ENCODE data around the gene PYROXD2.

The PYROXD2 gene

GRCh38 chr10:98453729-98454128, 38.7 kb upstream of the PYROXD2 start:
- DNase-seq (ENCODE audit: low read depth, low spot score): no peak
- WGBS (ENCODE audit: insufficient coverage, insufficient read length): no CpG with 5 or more reads among the region's 2 CpGs
- H3K9me3 ChIP-seq (ENCODE audit: control insufficient read depth, insufficient read depth, low read length): no peaks in the 10 kb centered on the region
- H3K4me1 ChIP-seq (ENCODE audit: control insufficient read depth, insufficient read depth, low read length): peaks cover 2% of the 10 kb centered on the region; the same call in 1 of the 2 replicates
- no peaks in the 10 kb centered on the region for H3K36me3 ChIP-seq (ENCODE audit: control insufficient read depth, insufficient read depth, low read length)
- no peak overlapping the region for H3K4me3 ChIP-seq (ENCODE audit: low read length)
- H3K27me3 ChIP-seq (ENCODE audit: control insufficient read depth, insufficient read depth, low read length): no peaks in the 10 kb centered on the region
- H3K27ac ChIP-seq (ENCODE audit: low read length): no peak overlapping the region

- no peaks in the 10 kb centered on the region for H3K27me3 ChIP-seq (ENCODE audit: control insufficient read depth, insufficient read depth, low read length)
- H3K36me3 ChIP-seq (ENCODE audit: control insufficient read depth, insufficient read depth, low read length): no peaks in the 10 kb centered on the region
- no peak overlapping the region for H3K27ac ChIP-seq (ENCODE audit: low read length)
- no peak overlapping the region for H3K4me3 ChIP-seq (ENCODE audit: low read length)
- H3K4me1 ChIP-seq (ENCODE audit: control insufficient read depth, insufficient read depth, low read length): no peaks in the 10 kb centered on the region
- no CpG with 5 or more reads among the region's 1 CpG for WGBS (ENCODE audit: insufficient coverage, insufficient read length)
- DNase-seq (ENCODE audit: low read depth, low spot score): no peak
- no peaks in the 10 kb centered on the region for H3K9me3 ChIP-seq (ENCODE audit: control insufficient read depth, insufficient read depth, low read length)
Measured at GRCh38 chr10:98450618-98451017, 35.6 kb upstream of the PYROXD2 start.

- DNase-seq (ENCODE audit: low read depth, low spot score): no peak
- H3K9me3 ChIP-seq (ENCODE audit: control insufficient read depth, insufficient read depth, low read length): no peaks in the 10 kb centered on the region
Measured at GRCh38 chr10:98449287-98449686, 34.3 kb upstream of the PYROXD2 start.

GRCh38 chr10:98446661-98447221, 31.8 kb upstream of the PYROXD2 start, which contains the start of gene HPS1:
Gene HPS1 (minus strand): TSS chr10:98446935. CDS start chr10:98443240, 3,695 bp downstream.
- Histone ChIP-seq H3K27me3 (ENCODE audit: control insufficient read depth, insufficient read depth, low read length) (no peaks in the 10 kb centered on the region), H3K9me3 (ENCODE audit: control insufficient read depth, insufficient read depth, low read length) (no peaks in the 10 kb centered on the region), H3K27ac (ENCODE audit: low read length) (no peak within 1 kb of the TSS), H3K36me3 (ENCODE audit: control insufficient read depth, insufficient read depth, low read length) (peaks cover 12% of the 10 kb centered on the region; the same call in 1 of the 2 replicates), H3K4me1 (ENCODE audit: control insufficient read depth, insufficient read depth, low read length) (no peaks in the 10 kb centered on the region), H3K4me3 (ENCODE audit: low read length) (peak within 1 kb of the TSS; percentile 61)
- DNase-seq (ENCODE audit: low read depth, low spot score): no peak
- WGBS (ENCODE audit: insufficient coverage, insufficient read length): no CpG with 5 or more reads among the region's 47 CpGs

More at GRCh38 chr10:98449287-98449686, 34.3 kb upstream of the PYROXD2 start:
- no peak overlapping the region for H3K4me3 ChIP-seq (ENCODE audit: low read length)
- no peaks in the 10 kb centered on the region for H3K4me1 ChIP-seq (ENCODE audit: control insufficient read depth, insufficient read depth, low read length)
- H3K36me3 ChIP-seq (ENCODE audit: control insufficient read depth, insufficient read depth, low read length): peaks cover 5% of the 10 kb centered on the region; the same call in 1 of the 2 replicates
- no peaks in the 10 kb centered on the region for H3K27me3 ChIP-seq (ENCODE audit: control insufficient read depth, insufficient read depth, low read length)
- no peak overlapping the region for H3K27ac ChIP-seq (ENCODE audit: low read length)

GRCh38 chr10:98446151-98446660, 31.2 kb upstream of the PYROXD2 start:
- Histone ChIP-seq H3K36me3 (ENCODE audit: control insufficient read depth, insufficient read depth, low read length) (peaks cover 12% of the 10 kb centered on the region; the same call in 1 of the 2 replicates), H3K9me3 (ENCODE audit: control insufficient read depth, insufficient read depth, low read length) (no peaks in the 10 kb centered on the region), H3K27ac (ENCODE audit: low read length) (no peak overlapping the region), H3K27me3 (ENCODE audit: control insufficient read depth, insufficient read depth, low read length) (no peaks in the 10 kb centered on the region), H3K4me3 (ENCODE audit: low read length) (peak overlapping the region; percentile 61), H3K4me1 (ENCODE audit: control insufficient read depth, insufficient read depth, low read length) (no peaks in the 10 kb centered on the region)
- WGBS (ENCODE audit: insufficient coverage, insufficient read length): no CpG with 5 or more reads among the region's 28 CpGs
- DNase-seq (ENCODE audit: low read depth, low spot score): no peak

GRCh38 chr10:98445200-98445812, 30.3 kb upstream of the PYROXD2 start:
- H3K4me3 ChIP-seq (ENCODE audit: low read length): no peak overlapping the region
- H3K27ac ChIP-seq (ENCODE audit: low read length): no peak overlapping the region
- WGBS (ENCODE audit: insufficient coverage, insufficient read length): no CpG with 5 or more reads among the region's 10 CpGs
- H3K9me3 ChIP-seq (ENCODE audit: control insufficient read depth, insufficient read depth, low read length): no peaks in the 10 kb centered on the region
- no peaks in the 10 kb centered on the region for H3K27me3 ChIP-seq (ENCODE audit: control insufficient read depth, insufficient read depth, low read length)
- H3K4me1 ChIP-seq (ENCODE audit: control insufficient read depth, insufficient read depth, low read length): no peaks in the 10 kb centered on the region
- DNase-seq (ENCODE audit: low read depth, low spot score): no peak
- H3K36me3 ChIP-seq (ENCODE audit: control insufficient read depth, insufficient read depth, low read length): peaks cover 12% of the 10 kb centered on the region; the same call in 1 of the 2 replicates

- no peaks in the 10 kb centered on the region for H3K4me1 ChIP-seq (ENCODE audit: control insufficient read depth, insufficient read depth, low read length)
- H3K36me3 ChIP-seq (ENCODE audit: control insufficient read depth, insufficient read depth, low read length): peaks cover 12% of the 10 kb centered on the region; the same call in 1 of the 2 replicates
- H3K27ac ChIP-seq (ENCODE audit: low read length): no peak overlapping the region
- DNase-seq (ENCODE audit: low read depth, low spot score): no peak
- no peak overlapping the region for H3K4me3 ChIP-seq (ENCODE audit: low read length)
- H3K27me3 ChIP-seq (ENCODE audit: control insufficient read depth, insufficient read depth, low read length): no peaks in the 10 kb centered on the region
- H3K9me3 ChIP-seq (ENCODE audit: control insufficient read depth, insufficient read depth, low read length): no peaks in the 10 kb centered on the region
- WGBS (ENCODE audit: insufficient coverage, insufficient read length): no CpG with 5 or more reads among the region's 9 CpGs
Measured at GRCh38 chr10:98444314-98445006, 29.5 kb upstream of the PYROXD2 start.

GRCh38 chr10:98438715-98439114, 23.7 kb upstream of the PYROXD2 start:
- H3K9me3 ChIP-seq (ENCODE audit: control insufficient read depth, insufficient read depth, low read length): no peaks in the 10 kb centered on the region
- H3K27ac ChIP-seq (ENCODE audit: low read length): no peak overlapping the region
- DNase-seq (ENCODE audit: low read depth, low spot score): no peak
- no peaks in the 10 kb centered on the region for H3K27me3 ChIP-seq (ENCODE audit: control insufficient read depth, insufficient read depth, low read length)
- H3K36me3 ChIP-seq (ENCODE audit: control insufficient read depth, insufficient read depth, low read length): peaks cover 7% of the 10 kb centered on the region; the same call in 1 of the 2 replicates
- no CpG with 5 or more reads among the region's 4 CpGs for WGBS (ENCODE audit: insufficient coverage, insufficient read length)
- no peak overlapping the region for H3K4me3 ChIP-seq (ENCODE audit: low read length)
- no peaks in the 10 kb centered on the region for H3K4me1 ChIP-seq (ENCODE audit: control insufficient read depth, insufficient read depth, low read length)

- no peaks in the 10 kb centered on the region for H3K4me1 ChIP-seq (ENCODE audit: control insufficient read depth, insufficient read depth, low read length)
- no peak overlapping the region for H3K27ac ChIP-seq (ENCODE audit: low read length)
- no peak overlapping the region for H3K4me3 ChIP-seq (ENCODE audit: low read length)
- no CpG with 5 or more reads among the region's 4 CpGs for WGBS (ENCODE audit: insufficient coverage, insufficient read length)
- no peaks in the 10 kb centered on the region for H3K9me3 ChIP-seq (ENCODE audit: control insufficient read depth, insufficient read depth, low read length)
- no peaks in the 10 kb centered on the region; the same call in 1 of the 2 replicates for H3K36me3 ChIP-seq (ENCODE audit: control insufficient read depth, insufficient read depth, low read length)
- no peaks in the 10 kb centered on the region for H3K27me3 ChIP-seq (ENCODE audit: control insufficient read depth, insufficient read depth, low read length)
- no peak for DNase-seq (ENCODE audit: low read depth, low spot score)
Measured at GRCh38 chr10:98436704-98437103, 21.7 kb upstream of the PYROXD2 start.

GRCh38 chr10:98435178-98435577, 20.2 kb upstream of the PYROXD2 start:
- Histone ChIP-seq H3K36me3 (ENCODE audit: control insufficient read depth, insufficient read depth, low read length) (peaks cover 3% of the 10 kb centered on the region), H3K4me3 (ENCODE audit: low read length) (no peak overlapping the region), H3K9me3 (ENCODE audit: control insufficient read depth, insufficient read depth, low read length) (no peaks in the 10 kb centered on the region), H3K4me1 (ENCODE audit: control insufficient read depth, insufficient read depth, low read length) (no peaks in the 10 kb centered on the region), H3K27ac (ENCODE audit: low read length) (no peak overlapping the region), H3K27me3 (ENCODE audit: control insufficient read depth, insufficient read depth, low read length) (no peaks in the 10 kb centered on the region)
- no peak for DNase-seq (ENCODE audit: low read depth, low spot score)
- no CpG with 5 or more reads among the region's 12 CpGs for WGBS (ENCODE audit: insufficient coverage, insufficient read length)

Measured in iPS DF 6.9 (cell line).